T-helper 2 cell (primary cell): ENCODE data around the gene SNTG2.

Source experiments
- DNase-seq, 5 experiments: peaks; one replicate each; pipeline versions ENCODE4 v3.0.0 to v3.0.0-alpha.2; 2012 to 2022

Gene SNTG2

GRCh38 chr2:926896-927295, 23.8 kb upstream of the SNTG2 start:
- no peak for DNase-seq

DNA sequence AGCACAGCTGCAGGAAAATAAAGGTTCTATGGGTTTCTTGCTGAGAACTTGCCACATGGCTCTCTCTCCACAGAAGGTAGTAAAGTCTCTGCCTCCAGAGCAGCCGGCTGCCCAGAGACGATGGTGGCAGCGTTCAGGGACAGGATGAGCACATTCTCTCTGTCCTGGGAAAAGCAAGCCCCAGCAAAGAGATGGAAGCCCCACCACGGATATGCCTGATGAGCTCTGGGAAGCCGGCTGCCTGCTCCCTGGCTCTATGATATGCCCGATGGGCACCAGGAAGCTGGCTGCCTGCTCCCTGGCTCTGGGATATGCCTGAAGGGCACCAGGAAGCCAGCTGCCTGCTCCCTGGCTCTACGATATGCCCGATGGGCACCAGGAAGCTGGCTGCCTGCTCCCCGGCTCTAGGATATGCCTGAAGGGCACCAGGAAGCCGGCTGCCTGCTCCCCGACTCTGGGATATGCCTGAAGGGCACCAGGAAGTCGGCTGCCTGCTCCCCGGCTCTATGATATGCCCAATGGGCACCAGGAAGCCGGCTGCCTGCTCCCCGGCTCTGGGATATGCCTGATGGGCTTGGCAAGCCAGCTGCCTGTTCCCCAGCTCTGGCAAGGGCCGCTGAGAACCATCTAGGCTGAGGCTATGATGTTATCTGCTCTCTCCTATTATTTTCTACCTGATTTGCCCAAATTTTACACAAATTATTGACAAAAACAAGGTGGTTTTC, 21.5 kb upstream of the SNTG2 start:
- DNase-seq = no peak

GRCh38 chr2:929925-930324, 20.7 kb upstream of the SNTG2 start:
- DNase-seq = no peak

- no peak for DNase-seq
Observed at GRCh38 chr2:930935-931334, 19.7 kb upstream of the SNTG2 start.

DNA sequence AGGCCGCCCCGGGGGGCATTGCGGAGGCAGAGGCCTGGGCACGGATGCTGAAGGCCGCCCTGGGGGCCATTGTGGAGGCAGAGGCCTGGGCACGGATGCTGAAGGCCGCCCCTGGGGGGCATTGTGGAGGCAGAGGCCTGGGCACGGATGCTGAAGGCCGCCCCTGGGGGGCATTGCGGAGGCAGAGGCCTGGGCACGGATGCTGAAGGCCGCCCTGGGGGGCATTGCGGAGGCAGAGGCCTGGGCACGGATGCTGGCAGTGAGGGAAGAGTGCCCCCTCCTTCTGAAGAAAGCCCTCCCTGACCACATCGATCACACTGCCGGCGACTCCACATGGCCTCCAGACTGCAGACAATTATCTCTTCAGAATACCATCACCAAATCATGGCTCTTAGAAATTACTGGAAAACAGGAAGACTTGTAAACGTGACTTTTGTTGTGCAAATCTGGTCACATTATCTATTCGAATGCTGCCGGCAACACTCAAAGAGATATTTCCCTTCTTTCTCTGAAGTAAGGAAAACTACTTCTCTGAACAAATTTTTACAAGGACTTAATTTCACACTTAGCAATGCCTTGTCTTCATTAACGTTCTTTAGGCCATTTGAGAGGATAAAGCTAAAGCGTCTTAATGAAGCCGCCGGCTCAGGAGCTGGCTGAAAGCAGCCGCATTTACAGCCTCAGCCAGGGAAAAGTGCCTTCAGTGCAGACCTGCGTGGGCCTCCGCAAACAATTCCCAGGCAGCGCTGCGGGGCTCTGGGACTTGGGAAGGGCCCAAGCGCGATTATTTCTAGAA, 18.1 kb upstream of the SNTG2 start:
- no peak for DNase-seq

- no peak for DNase-seq
Observed at GRCh38 chr2:933734-934295, 16.8 kb upstream of the SNTG2 start.

- no peak for DNase-seq
Observed at GRCh38 chr2:937530-937929, 13.1 kb upstream of the SNTG2 start.

DNA sequence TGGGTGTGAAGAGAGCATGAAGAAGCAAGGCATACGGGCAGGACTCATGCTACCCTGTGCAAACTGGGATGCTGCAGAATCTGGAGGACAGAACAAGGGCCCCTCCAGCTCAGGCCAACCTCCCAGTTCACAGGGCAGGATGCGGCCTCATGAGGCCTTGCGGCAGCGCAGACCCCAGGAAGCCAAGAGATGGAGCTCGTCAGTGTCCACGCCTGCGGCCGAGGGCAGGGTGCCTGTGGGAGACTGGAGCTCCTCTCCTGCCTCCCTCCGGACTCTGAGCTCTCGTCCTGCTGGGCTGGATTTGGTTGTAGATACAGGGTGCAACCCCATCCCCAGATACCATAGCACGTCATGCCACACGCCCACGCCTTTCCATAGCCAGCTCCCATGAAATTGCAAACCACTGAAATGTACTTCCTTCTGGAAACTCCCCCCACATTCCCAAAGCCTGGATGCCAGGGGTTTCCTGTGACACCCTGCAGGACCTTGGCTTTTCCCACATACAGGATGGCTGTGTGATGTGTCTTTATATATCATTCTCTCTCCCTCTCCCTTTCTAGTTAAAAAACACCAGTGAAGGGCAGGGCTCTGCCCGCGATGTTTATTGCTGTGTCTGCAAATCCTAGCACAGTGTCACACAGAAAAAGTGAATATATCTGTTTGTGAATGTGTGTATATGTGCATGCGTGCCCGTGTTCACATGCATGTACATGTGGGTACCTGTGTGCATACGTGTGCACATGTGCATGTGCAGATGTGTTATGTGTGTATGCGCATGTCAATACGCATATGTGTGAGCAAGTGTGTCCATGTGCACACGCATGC, 12.3 kb upstream of the SNTG2 start:
- DNase-seq = no peak

GRCh38 chr2:939936-940601, 10.6 kb upstream of the SNTG2 start:
- no peak for DNase-seq

DNA sequence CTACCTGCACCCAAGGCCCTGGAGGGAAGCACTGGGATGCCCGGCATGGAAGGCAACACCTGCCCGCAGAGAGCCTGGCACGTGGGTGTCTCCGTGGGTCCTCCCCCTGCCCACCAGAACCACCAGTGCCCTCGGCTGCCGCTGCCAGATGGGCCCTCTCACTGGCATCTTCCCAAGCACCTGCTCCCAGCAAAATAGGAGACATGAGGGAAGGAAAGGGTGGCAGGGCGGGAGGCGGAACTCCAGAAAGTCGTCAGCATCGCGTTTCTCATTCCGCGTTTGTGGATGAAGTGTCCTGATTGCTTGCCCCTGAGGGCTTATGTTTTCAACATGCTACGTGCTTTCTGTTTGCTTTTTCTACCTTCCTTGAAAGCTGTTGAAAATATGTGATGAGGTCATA, 8.8 kb upstream of the SNTG2 start:
- no peak for DNase-seq

GRCh38 chr2:942775-943460, 7.7 kb upstream of the SNTG2 start:
- no peak for DNase-seq

GRCh38 chr2:943461-943797, 7.2 kb upstream of the SNTG2 start:
- no peak for DNase-seq

DNA sequence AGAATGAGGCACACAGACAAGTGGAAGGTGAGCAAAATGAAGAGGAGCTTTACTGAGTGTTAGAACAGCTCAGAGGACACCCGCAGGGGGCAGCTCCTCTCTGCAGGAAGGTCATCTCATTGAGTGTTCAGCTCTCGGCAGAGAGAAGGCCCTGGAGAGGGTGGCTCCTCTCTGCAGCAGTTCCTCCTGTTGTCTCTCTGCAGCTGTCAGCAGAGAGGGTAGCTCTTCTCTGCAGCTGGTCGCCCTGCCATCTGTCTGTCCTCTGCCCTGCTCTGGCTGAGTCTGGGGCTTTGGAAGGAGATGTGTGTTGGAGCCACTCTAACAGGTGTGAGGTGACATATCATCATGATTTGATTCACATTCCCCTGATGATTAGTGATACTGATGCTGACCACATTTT, 6.8 kb upstream of the SNTG2 start:
- no peak for DNase-seq

- no peak for DNase-seq
Observed at GRCh38 chr2:944693-945092, 6.0 kb upstream of the SNTG2 start.

DNA sequence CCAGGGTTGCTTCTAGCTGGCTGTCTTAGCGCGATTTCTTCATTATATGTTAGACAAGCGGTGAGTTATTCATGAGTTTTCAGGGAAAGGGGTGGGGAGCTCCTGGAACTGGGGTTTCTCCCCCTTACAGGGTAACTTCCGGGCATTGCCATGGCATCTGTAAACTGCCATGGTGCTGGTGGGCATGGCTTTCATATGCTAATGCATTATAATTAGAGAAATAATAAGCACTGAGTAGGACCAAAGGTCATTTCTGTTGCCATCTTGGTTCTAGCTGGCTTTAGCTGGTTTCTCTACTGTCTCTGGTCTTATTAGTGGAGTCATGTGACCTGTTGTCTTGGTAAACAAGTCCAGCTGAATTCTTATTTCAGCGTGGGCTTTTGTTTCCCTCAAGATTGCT, 5.5 kb upstream of the SNTG2 start:
- DNase-seq = no peak

DNA sequence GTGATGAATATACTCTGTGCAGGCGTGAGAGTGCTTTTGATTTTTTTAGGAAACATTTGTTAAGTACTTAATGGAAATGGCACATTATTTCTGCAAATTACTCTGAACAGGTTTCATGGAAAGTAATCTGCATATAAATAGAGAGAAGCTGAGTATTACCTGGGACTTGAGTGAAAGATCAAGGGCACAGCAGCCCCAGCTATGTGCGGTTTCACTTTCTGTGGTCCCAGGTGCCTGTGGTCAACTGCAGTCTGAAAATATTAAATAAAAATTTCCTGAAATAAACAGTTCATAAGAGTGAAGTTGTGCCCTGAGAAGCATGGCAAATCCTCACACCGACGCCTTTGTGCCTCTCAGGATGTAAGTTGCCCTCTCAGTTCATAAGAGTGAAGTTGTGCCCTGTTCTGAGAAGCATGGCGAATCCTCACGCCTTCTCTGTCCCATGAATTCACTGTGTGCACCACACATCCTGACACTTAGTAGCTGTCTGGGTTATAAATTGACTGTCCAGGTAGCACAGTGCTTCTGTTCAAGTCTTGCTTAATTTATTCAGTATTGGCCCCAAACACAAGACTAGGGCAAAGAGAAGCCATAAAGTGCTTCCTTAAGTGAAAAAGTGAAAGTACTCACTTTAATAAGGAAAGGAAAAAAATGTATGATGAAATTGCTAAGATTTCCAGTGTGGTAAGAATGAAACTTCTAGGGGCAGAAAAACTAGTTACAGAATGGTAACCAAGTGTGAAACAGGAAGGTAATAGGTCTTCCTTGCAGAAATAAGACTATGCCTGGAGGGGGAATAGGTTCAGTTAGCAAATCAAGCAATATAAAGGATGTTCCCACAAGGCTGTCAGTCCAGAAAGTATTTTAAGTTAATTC, 4.3 kb upstream of the SNTG2 start:
- peak in 1 of 5 experiments; percentile 10 for DNase-seq

- no peak for DNase-seq
Observed at GRCh38 chr2:949384-950079, 1.1 kb upstream of the SNTG2 start.

- DNase-seq = no peak
Observed at GRCh38 chr2:951224-952006, 766 bp downstream of the SNTG2 start.

GRCh38 chr2:953408-953807, 2.8 kb downstream of the SNTG2 start:
- DNase-seq = no peak
